H9 (cell line): ENCODE data around the gene NEURL2. TPM values are rescaled to one million over a fixed set of nuclear protein-coding genes. Genes with fewer than 3 reads are reported as not detected.

Experiments
- DNase-seq: peaks from one replicate; pipeline ENCODE4 v3.0.0-alpha.2; 2017
- H2AFZ ChIP-seq: one replicate; pipeline ENCODE4 v1.6.1; 2013; ENCODE audit warnings: mild to moderate bottlenecking, low read length, control low read depth, moderate library complexity
- H2AK5ac ChIP-seq: 2 replicates; pipeline ENCODE4 v1.6.1; 2013; ENCODE audit warnings: low read length, control low read depth, mixed read lengths; ENCODE audit not compliant: insufficient read length
- H2BK120ac ChIP-seq: one replicate; pipeline ENCODE4 v1.6.1; 2013; ENCODE audit warnings: low read depth, mild to moderate bottlenecking, low read length, control low read depth, inconsistent platforms; ENCODE audit not compliant: poor library complexity, severe bottlenecking
- H2BK12ac ChIP-seq: 2 replicates; pipeline ENCODE4 v1.6.1; 2013; ENCODE audit warnings: low read length, control low read depth, mixed read lengths, low read depth; ENCODE audit not compliant: insufficient read length
- H2BK15ac ChIP-seq: 2 replicates; pipeline ENCODE4 v1.6.1; 2013; ENCODE audit warnings: low read depth, low read length, control low read depth
- H2BK20ac ChIP-seq: one replicate; pipeline ENCODE4 v1.6.1; 2013; ENCODE audit warnings: low read depth, mild to moderate bottlenecking, low read length, control low read depth, inconsistent platforms; ENCODE audit not compliant: poor library complexity, severe bottlenecking
- H2BK5ac ChIP-seq: 2 replicates; pipeline ENCODE4 v1.6.1; 2013; ENCODE audit warnings: low read length, control low read depth, mixed read lengths; ENCODE audit not compliant: insufficient read length
- H3K14ac ChIP-seq: 2 replicates; pipeline ENCODE4 v1.6.1; 2013; ENCODE audit warnings: low read length, control low read depth; ENCODE audit not compliant: insufficient read depth
- H3K18ac ChIP-seq: 2 replicates; pipeline ENCODE4 v1.6.1; 2013; ENCODE audit warnings: low read depth, mild to moderate bottlenecking, mixed read lengths, low read length, control low read depth; ENCODE audit not compliant: insufficient read length
- H3K23ac ChIP-seq: 2 replicates; pipeline ENCODE4 v1.6.1; 2013; ENCODE audit warnings: low read length, control low read depth, mixed read lengths, low read depth; ENCODE audit not compliant: insufficient read length
- H3K23me2 ChIP-seq: 2 replicates; pipeline ENCODE4 v1.6.1; 2013; ENCODE audit warnings: low read depth, mild to moderate bottlenecking, mixed read lengths, low read length, control low read depth; ENCODE audit not compliant: insufficient read length, poor library complexity, severe bottlenecking
- H3K27ac ChIP-seq: 2 replicates; pipeline ENCODE4 v1.5.1; 2013; ENCODE audit warnings: low read length, control low read depth, mixed read lengths, low read depth; ENCODE audit not compliant: insufficient read length
- H3K27me3 ChIP-seq: 2 replicates; pipeline ENCODE4 v1.6.1; 2013; ENCODE audit warnings: low read length, control low read depth, inconsistent platforms; ENCODE audit not compliant: insufficient read depth
- H3K4ac ChIP-seq: 2 replicates; pipeline ENCODE4 v1.6.1; 2013; ENCODE audit warnings: low read depth, mild to moderate bottlenecking, control low read depth, inconsistent platforms, low read length, moderate library complexity
- H3K4me1 ChIP-seq: 2 replicates; pipeline ENCODE4 v1.6.1; 2013; ENCODE audit warnings: low read length, control low read depth, inconsistent platforms; ENCODE audit not compliant: insufficient read depth
- H3K4me2 ChIP-seq: 2 replicates; pipeline ENCODE4 v1.6.1; 2013; ENCODE audit warnings: low read length, control low read depth, mixed read lengths; ENCODE audit not compliant: insufficient read length, insufficient read depth
- H3K56ac ChIP-seq: 2 replicates; pipeline ENCODE4 v1.6.1; 2013; ENCODE audit warnings: low read depth, mild to moderate bottlenecking, mixed read lengths, low read length, control low read depth; ENCODE audit not compliant: insufficient read length
- H3K79me1 ChIP-seq: 2 replicates; pipeline ENCODE4 v1.6.1; 2013; ENCODE audit warnings: low read depth, mild to moderate bottlenecking, moderate library complexity, low read length, control low read depth, inconsistent platforms; ENCODE audit not compliant: insufficient read depth, poor library complexity, severe bottlenecking
- H3K79me2 ChIP-seq: 2 replicates; pipeline ENCODE4 v1.6.1; 2013; ENCODE audit warnings: low read length, control low read depth, inconsistent platforms; ENCODE audit not compliant: insufficient read depth
- H3K9ac ChIP-seq: 2 replicates; pipeline ENCODE4 v1.6.1; 2013; ENCODE audit warnings: low read length, control low read depth, mixed read lengths; ENCODE audit not compliant: insufficient read length; ENCODE audit errors: extremely low read depth
- H3K9me3 ChIP-seq: one replicate; pipeline ENCODE4 v1.6.1; 2013; ENCODE audit warnings: low read depth, low read length, inconsistent platforms; ENCODE audit not compliant: control insufficient read depth
- H3T11ph ChIP-seq: one replicate; pipeline ENCODE4 v1.6.1; 2013; ENCODE audit warnings: mild to moderate bottlenecking, low read length, control low read depth, inconsistent platforms
- H4K20me1 ChIP-seq: one replicate; pipeline ENCODE4 v1.6.1; 2013; ENCODE audit not compliant: control insufficient read depth, insufficient read length, insufficient read depth
- H4K5ac ChIP-seq: 2 replicates; pipeline ENCODE4 v1.6.1; 2013; ENCODE audit warnings: low read depth, mild to moderate bottlenecking, mixed read lengths, low read length, control low read depth; ENCODE audit not compliant: insufficient read length
- H4K8ac ChIP-seq: replicated peaks from 2 replicates; pipeline ENCODE4 v1.6.1; 2013; ENCODE audit warnings: low read length, control low read depth, mixed read lengths, low read depth; ENCODE audit not compliant: insufficient read length
- H4K91ac ChIP-seq: 2 replicates; pipeline ENCODE4 v1.6.1; 2013; ENCODE audit warnings: low read depth, mild to moderate bottlenecking, moderate library complexity, mixed read lengths, low read length, control low read depth; ENCODE audit not compliant: insufficient read length
- H3K27ac Mint-ChIP-seq, 3 experiments: 2 replicates in 2 of 3; 3 replicates in 1 of 3; pipeline ENCODE4 v1.8.0; 2020 to 2021; ENCODE audit warnings: mixed read lengths in 3 of 3, mild to moderate bottlenecking in 1 of 3, moderate library complexity in 1 of 3
- H3K27me3 Mint-ChIP-seq: 2 replicates; pipeline ENCODE4 v1.8.0; 2021; ENCODE audit warnings: low read depth, mild to moderate bottlenecking, moderate library complexity, mixed read lengths
- H3K36me3 Mint-ChIP-seq, 3 experiments: 2 replicates in 2 of 3; 3 replicates in 1 of 3; pipeline ENCODE4 v1.8.0; 2020 to 2021; ENCODE audit warnings: low read depth in 3 of 3, mixed read lengths in 3 of 3; ENCODE audit not compliant: insufficient read depth in 1 of 3
- H3K4me1 Mint-ChIP-seq, 2 experiments: 2 replicates each; pipeline ENCODE4 v1.8.0; 2020; ENCODE audit warnings: mixed read lengths in 2 of 2
- H3K4me3 Mint-ChIP-seq, 2 experiments: 2 replicates in 1 of 2; 3 replicates in 1 of 2; pipeline ENCODE4 v1.8.0; 2020 to 2021; ENCODE audit warnings: mild to moderate bottlenecking in 2 of 2, mixed read lengths in 2 of 2, moderate library complexity in 1 of 2
- H3K9me3 Mint-ChIP-seq, 2 experiments: 2 replicates in 1 of 2; 3 replicates in 1 of 2; pipeline ENCODE4 v1.8.0; 2020; ENCODE audit warnings: mild to moderate bottlenecking in 2 of 2, mixed read lengths in 2 of 2, moderate library complexity in 1 of 2
- WGBS: extraction: QIAGEN DNeasy Blood & Tissue Kit; methylation state at CpG from one replicate; pipeline ENCODE4 v1.1.7; 2013; ENCODE audit warnings: missing lambda C conversion rate, low lambda C conversion rate, mixed read lengths; ENCODE audit not compliant: insufficient read length; ENCODE audit errors: extremely low coverage; 5-methylcytosine and 5-hydroxymethylcytosine counted together
- total RNA-seq: library from RNA; stranded (reverse); gene quantifications from 2 replicates; pipeline ENCODE4 v1.2.1, GENCODE V29; 2021
- TF ChIP-seq, protein P1 (sequence below): fragments of 200-600 bp; sonication (generic); conservative IDR thresholded peaks from 3 replicates; pipeline ENCODE4 v1.8.0; 2021; ENCODE audit warnings: antibody characterized with exemption, mild to moderate bottlenecking

The NEURL2 gene
- total RNA-seq, 1 experiment from 2014 or later: 5.4 TPM

DNA sequence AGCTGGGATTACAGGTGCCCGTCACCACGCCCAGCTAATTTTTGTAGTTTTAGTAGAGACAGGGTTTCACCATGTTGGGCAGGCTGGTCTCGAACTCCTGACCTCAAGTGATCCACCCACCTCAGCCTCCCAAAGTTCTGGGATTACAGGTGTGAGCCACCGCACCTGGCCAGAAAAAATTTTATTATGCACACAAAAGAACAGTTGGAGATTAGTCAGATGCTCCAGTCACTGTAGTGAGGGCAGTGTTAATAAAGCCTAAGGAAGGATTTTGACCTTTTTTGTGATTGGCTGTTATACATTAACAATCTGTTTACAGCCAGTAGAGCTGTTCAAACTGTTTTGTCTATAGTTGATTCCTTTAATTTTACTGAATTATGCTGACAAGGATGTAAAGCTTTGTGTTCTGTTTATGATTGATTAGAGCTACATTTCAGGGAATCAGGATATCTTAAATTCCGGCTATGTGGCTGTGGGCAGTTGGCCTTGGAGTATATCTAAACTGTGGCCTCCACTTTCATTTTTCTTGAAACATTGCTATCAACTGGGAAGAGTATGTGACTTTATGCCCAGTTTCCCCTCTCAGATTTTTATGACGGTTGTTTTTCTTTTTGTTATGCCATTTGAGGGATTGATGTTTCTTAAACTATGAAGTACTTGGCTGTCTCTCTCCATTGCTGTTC lies 23.7 kb downstream of the NEURL2 start:
- no peaks in the 10 kb centered on the region for H3K23me2 ChIP-seq
- H4K5ac ChIP-seq: no peak overlapping the region
- H3K4me1 ChIP-seq: no peaks in the 10 kb centered on the region
- Mint-ChIP-seq H3K27me3 (no peaks in the 10 kb centered on the region), H3K36me3 (peaks cover 0 to 4% (median 0%) of the 10 kb centered on the region in 3 experiments; a peak in 1 of 7 replicates), H3K4me3 (no peak overlapping the region), H3K4me1 (no peaks in the 10 kb centered on the region), H3K27ac (no peak overlapping the region), H3K9me3 (no peaks in the 10 kb centered on the region)
- H2AFZ ChIP-seq: no peak overlapping the region
- no peak overlapping the region for H3K14ac ChIP-seq
- H3K4ac ChIP-seq: no peak overlapping the region
- no peak overlapping the region for H3T11ph ChIP-seq
- no peak overlapping the region for H3K9ac ChIP-seq
- no peak overlapping the region for H3K23ac ChIP-seq
- H4K20me1 ChIP-seq: no peaks in the 10 kb centered on the region
- H2BK12ac ChIP-seq: no peak overlapping the region
- TF ChIP-seq, protein P1, sequence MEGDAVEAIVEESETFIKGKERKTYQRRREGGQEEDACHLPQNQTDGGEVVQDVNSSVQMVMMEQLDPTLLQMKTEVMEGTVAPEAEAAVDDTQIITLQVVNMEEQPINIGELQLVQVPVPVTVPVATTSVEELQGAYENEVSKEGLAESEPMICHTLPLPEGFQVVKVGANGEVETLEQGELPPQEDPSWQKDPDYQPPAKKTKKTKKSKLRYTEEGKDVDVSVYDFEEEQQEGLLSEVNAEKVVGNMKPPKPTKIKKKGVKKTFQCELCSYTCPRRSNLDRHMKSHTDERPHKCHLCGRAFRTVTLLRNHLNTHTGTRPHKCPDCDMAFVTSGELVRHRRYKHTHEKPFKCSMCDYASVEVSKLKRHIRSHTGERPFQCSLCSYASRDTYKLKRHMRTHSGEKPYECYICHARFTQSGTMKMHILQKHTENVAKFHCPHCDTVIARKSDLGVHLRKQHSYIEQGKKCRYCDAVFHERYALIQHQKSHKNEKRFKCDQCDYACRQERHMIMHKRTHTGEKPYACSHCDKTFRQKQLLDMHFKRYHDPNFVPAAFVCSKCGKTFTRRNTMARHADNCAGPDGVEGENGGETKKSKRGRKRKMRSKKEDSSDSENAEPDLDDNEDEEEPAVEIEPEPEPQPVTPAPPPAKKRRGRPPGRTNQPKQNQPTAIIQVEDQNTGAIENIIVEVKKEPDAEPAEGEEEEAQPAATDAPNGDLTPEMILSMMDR: no peak
- H3K4me2 ChIP-seq: no peak overlapping the region
- H3K18ac ChIP-seq: no peak overlapping the region
- no peak overlapping the region for H2BK15ac ChIP-seq
- no peak overlapping the region for H2BK5ac ChIP-seq
- H3K79me2 ChIP-seq: no peaks in the 10 kb centered on the region
- no peak for DNase-seq
- H4K91ac ChIP-seq: no peak overlapping the region
- no peak overlapping the region for H4K8ac ChIP-seq
- no peak overlapping the region for H3K56ac ChIP-seq
- no peak overlapping the region for H2AK5ac ChIP-seq
- whole genome bisulfite sequencing: no CpG with 5 or more reads among the region's 6 CpGs
- no peaks in the 10 kb centered on the region for H3K27me3 ChIP-seq
- no peak overlapping the region for H2BK20ac ChIP-seq
- no peaks in the 10 kb centered on the region for H3K9me3 ChIP-seq
- H3K27ac ChIP-seq: no peak overlapping the region
- no peak overlapping the region for H2BK120ac ChIP-seq
- no peaks in the 10 kb centered on the region for H3K79me1 ChIP-seq
